CD4-positive, alpha-beta T cell (primary cell): ENCODE measurements around the gene ARL6IP6. TPM values are rescaled to one million over a fixed set of nuclear protein-coding genes. Genes with fewer than 3 reads are reported as not detected.
A peak's percentile ranks its signal among the peaks of the same experiment; 100 is the strongest.

Source experiments
- ATAC-seq: fragments of 200-7000 bp; cut with Tn5 transposase; one replicate; pipeline ENCODE4 v1.10.0; 2022; ENCODE audit warnings: mild to moderate bottlenecking; ENCODE audit not compliant: poor library complexity
- CTCF ChIA-PET: fragments of 350-600 bp; sonication (Branson Sonifier 250); formaldehyde crosslinking; loops from one replicate; lab custom pipeline; 2021; ENCODE audit warnings: antibody characterized with exemption, inconsistent platforms; lab: Charles Lee
- POLR2A ChIA-PET: fragments of 350-600 bp; sonication (Branson Sonifier 250); formaldehyde crosslinking; loops from one replicate; lab custom pipeline; 2021; ENCODE audit warnings: antibody characterized with exemption, inconsistent platforms; lab: Charles Lee
- DNase-seq, 14 experiments: peaks; one replicate each; pipeline ENCODE4 v3.0.0-alpha.2; 2013 to 2020; ENCODE audit warnings: mixed read lengths in 2 of 14
- H3K27ac ChIP-seq, 2 donors: one replicate each; pipeline versions ENCODE4 v1.5.1 to v1.7.0; 2013; ENCODE audit warnings: low read length in 2 of 2, low read depth in 1 of 2, mild to moderate bottlenecking in 1 of 2
- H3K27me3 ChIP-seq, 2 experiments: 1 replicate in 1 of 2; 2 replicates in 1 of 2; pipeline versions ENCODE4 v1.6.1 to v1.7.0; 2013; ENCODE audit warnings: low read length in 2 of 2, control low read depth in 1 of 2, mild to moderate bottlenecking in 1 of 2, moderate library complexity in 1 of 2; ENCODE audit not compliant: insufficient read depth in 2 of 2, control insufficient read depth in 1 of 2
- H3K36me3 ChIP-seq: one replicate; pipeline ENCODE4 v1.6.1; 2013; ENCODE audit warnings: low read length, control low read depth; ENCODE audit not compliant: insufficient read depth
- H3K4me1 ChIP-seq: one replicate; pipeline ENCODE4 v1.6.1; 2013; ENCODE audit warnings: low read length, control low read depth; ENCODE audit not compliant: insufficient read depth
- H3K4me3 ChIP-seq: one replicate; pipeline ENCODE4 v1.5.1; 2013; ENCODE audit warnings: mild to moderate bottlenecking, low read length, moderate library complexity
- H3K9me3 ChIP-seq, 2 experiments: 1 replicate in 1 of 2; 2 replicates in 1 of 2; pipeline versions ENCODE4 v1.6.1 to v1.7.0; 2013; ENCODE audit warnings: low read length in 2 of 2, mild to moderate bottlenecking in 2 of 2, control low read depth in 1 of 2, moderate library complexity in 1 of 2; ENCODE audit not compliant: control insufficient read depth in 1 of 2, insufficient read depth in 1 of 2
- H3K27ac Mint-ChIP-seq: one replicate; pipeline ENCODE4 v1.8.0; 2020; ENCODE audit warnings: mixed read lengths
- H3K27me3 Mint-ChIP-seq: one replicate; pipeline ENCODE4 v1.8.0; 2021; ENCODE audit warnings: mixed read lengths
- H3K36me3 Mint-ChIP-seq: one replicate; pipeline ENCODE4 v1.8.0; 2021; ENCODE audit warnings: low read depth, mixed read lengths
- H3K4me1 Mint-ChIP-seq: one replicate; pipeline ENCODE4 v1.8.0; 2021; ENCODE audit warnings: low read depth, mixed read lengths
- H3K4me3 Mint-ChIP-seq: one replicate; pipeline ENCODE4 v1.8.0; 2020; ENCODE audit warnings: mild to moderate bottlenecking, mixed read lengths
- H3K9me3 Mint-ChIP-seq: one replicate; pipeline ENCODE4 v1.8.0; 2020; ENCODE audit warnings: mixed read lengths
- CTCF ChIP-seq: fragments of 200-600 bp; IDR thresholded peaks from one replicate; pipeline ENCODE4 v1.8.0; 2022; ENCODE audit warnings: antibody characterized with exemption, mild to moderate bottlenecking
- intact Hi-C, 2 experiments: fragments of 100-400 bp; cut with DNase I in 1 of 2; cut with micrococcal nuclease in 1 of 2; formaldehyde crosslinking; loops; one replicate each; pipeline versions ENCODE4 v1.15.1 to v1.9.0; 2023 to 2025; cut with DNase I, micrococcal nuclease
- total RNA-seq, 174 experiments: library from RNA in 2 of 174; stranded (reverse) in 2 of 174; gene quantifications; one replicate each; pipeline ENCODE4 v1.2.3 and lab custom pipeline; 2021 to 2026

Gene ARL6IP6
- total RNA-seq, 2 experiments from 2014 or later: 6.3 to 6.7 TPM

- Mint-ChIP-seq H3K27ac (no peak overlapping the region), H3K4me3 (no peak overlapping the region), H3K36me3 (peaks cover 79% of the 10 kb centered on the region), H3K9me3 (no peaks in the 10 kb centered on the region), H3K27me3 (no peaks in the 10 kb centered on the region), H3K4me1 (peaks cover 45% of the 10 kb centered on the region)
- ChIA-PET POLR2A (no interaction called here), CTCF (no interaction called here)
- peaks cover 19% of the 10 kb centered on the region for H3K36me3 ChIP-seq
- no peak overlapping the region for H3K4me3 ChIP-seq
- no peak for ATAC-seq
- H3K27ac ChIP-seq: no peak overlapping the region
- no peak for DNase-seq
- intact Hi-C loops: no loop called here
- H3K27me3 ChIP-seq: no peaks in the 10 kb centered on the region
- H3K9me3 ChIP-seq: no peaks in the 10 kb centered on the region
- no peak for TF ChIP-seq CTCF
- H3K4me1 ChIP-seq: no peaks in the 10 kb centered on the region
These were observed 32.1 kb upstream of the ARL6IP6 start for GRCh38 chr2:152686321-152686720.

GRCh38 chr2:152693033-152693432 is 25.4 kb upstream of the ARL6IP6 start:
- H3K4me3 Mint-ChIP-seq: no peak overlapping the region
- CTCF ChIA-PET: no interaction called here

GRCh38 chr2:152694161-152694661 is 24.2 kb upstream of the ARL6IP6 start:
- ATAC-seq: peak; percentile 72
- H3K36me3 Mint-ChIP-seq: peaks cover 54% of the 10 kb centered on the region
- peaks cover 60% of the 10 kb centered on the region for H3K4me1 Mint-ChIP-seq
- peak in 5 of 14 experiments; percentile 2 to 60 (median 44) for DNase-seq
- CTCF ChIA-PET: no interaction called here
- H3K27ac Mint-ChIP-seq: peak overlapping the region; percentile 63
- H3K36me3 ChIP-seq: peaks cover 24% of the 10 kb centered on the region
- no peaks in the 10 kb centered on the region for H3K9me3 ChIP-seq
- H3K4me3 ChIP-seq: peak overlapping the region; percentile 38
- H3K9me3 Mint-ChIP-seq: no peaks in the 10 kb centered on the region
- intact Hi-C loops: loop anchor here in 1 of 2 experiments (2.0 kb wide), 1 partner anchor 23 kb away; the partner anchor contains the start of gene PRPF40A
- POLR2A ChIA-PET: interaction anchor here (0.6 to 1.5 kb wide), 3 partner anchors 12 to 518 kb away, joined by 3 to 14 read pairs (median 6); partner anchors contain the start of genes ARL6IP6, PRPF40A and STAM2
- H3K27me3 Mint-ChIP-seq: no peaks in the 10 kb centered on the region
- TF ChIP-seq CTCF: no peak
- H3K27ac ChIP-seq: peak overlapping the region in 1 of 2 donors; percentile 21
- no peaks in the 10 kb centered on the region for H3K27me3 ChIP-seq
- peaks cover 4% of the 10 kb centered on the region for H3K4me1 ChIP-seq
- H3K4me3 Mint-ChIP-seq: peak overlapping the region; percentile 67

More at GRCh38 chr2:152693033-152693432, 25.4 kb upstream of the ARL6IP6 start:
- H3K4me1 ChIP-seq: peaks cover 4% of the 10 kb centered on the region
- Mint-ChIP-seq H3K9me3 (no peaks in the 10 kb centered on the region), H3K27me3 (no peaks in the 10 kb centered on the region), H3K27ac (peak overlapping the region; percentile 27), H3K4me1 (peaks cover 49% of the 10 kb centered on the region), H3K36me3 (peaks cover 65% of the 10 kb centered on the region)
- no peak overlapping the region for H3K27ac ChIP-seq
- ATAC-seq (no peak), DNase-seq (no peak)
- POLR2A ChIA-PET: interaction anchor here (0.6 kb wide), 1 partner anchor 24 kb away, joined by 3 read pairs; the partner anchor contains the start of gene PRPF40A
- no peak overlapping the region for H3K4me3 ChIP-seq
- TF ChIP-seq CTCF: no peak
- no peaks in the 10 kb centered on the region for H3K27me3 ChIP-seq
- H3K9me3 ChIP-seq: no peaks in the 10 kb centered on the region
- intact Hi-C loops: no loop called here
- H3K36me3 ChIP-seq: peaks cover 24% of the 10 kb centered on the region
